Measurements from ENCODE around the gene SEMA4B.

DNA sequence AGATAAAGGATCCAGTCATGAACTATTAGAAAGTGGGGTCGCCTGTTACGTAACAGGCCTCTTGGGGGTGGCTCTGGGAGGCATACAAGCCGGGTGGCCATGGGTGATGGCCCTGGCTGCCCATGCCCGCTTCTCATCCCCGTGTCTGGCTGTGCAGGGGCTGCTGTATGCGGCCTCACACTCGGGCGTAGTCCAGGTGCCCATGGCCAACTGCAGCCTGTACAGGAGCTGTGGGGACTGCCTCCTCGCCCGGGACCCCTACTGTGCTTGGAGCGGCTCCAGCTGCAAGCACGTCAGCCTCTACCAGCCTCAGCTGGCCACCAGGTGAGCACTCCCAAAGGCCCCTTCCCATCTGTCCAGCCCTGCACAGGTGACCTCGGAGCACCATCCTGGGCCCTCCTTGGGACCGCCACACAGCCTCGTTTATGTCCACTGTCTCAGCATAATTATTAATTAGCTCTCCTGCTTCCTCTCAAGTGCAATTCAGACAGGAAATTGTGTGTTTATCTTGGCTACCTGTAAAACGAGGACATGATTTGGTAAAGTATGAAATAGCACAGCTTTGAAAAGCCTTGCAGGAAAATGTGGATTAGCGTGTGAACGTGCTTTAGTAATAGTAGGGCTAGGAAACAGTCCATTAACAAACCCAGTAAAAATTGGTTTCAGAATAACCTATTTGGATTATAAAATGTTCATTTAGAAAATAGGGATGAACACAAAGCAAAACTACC, 24.5 kb downstream of the SEMA4B start:
- TF ChIP-seq, protein P1, sequence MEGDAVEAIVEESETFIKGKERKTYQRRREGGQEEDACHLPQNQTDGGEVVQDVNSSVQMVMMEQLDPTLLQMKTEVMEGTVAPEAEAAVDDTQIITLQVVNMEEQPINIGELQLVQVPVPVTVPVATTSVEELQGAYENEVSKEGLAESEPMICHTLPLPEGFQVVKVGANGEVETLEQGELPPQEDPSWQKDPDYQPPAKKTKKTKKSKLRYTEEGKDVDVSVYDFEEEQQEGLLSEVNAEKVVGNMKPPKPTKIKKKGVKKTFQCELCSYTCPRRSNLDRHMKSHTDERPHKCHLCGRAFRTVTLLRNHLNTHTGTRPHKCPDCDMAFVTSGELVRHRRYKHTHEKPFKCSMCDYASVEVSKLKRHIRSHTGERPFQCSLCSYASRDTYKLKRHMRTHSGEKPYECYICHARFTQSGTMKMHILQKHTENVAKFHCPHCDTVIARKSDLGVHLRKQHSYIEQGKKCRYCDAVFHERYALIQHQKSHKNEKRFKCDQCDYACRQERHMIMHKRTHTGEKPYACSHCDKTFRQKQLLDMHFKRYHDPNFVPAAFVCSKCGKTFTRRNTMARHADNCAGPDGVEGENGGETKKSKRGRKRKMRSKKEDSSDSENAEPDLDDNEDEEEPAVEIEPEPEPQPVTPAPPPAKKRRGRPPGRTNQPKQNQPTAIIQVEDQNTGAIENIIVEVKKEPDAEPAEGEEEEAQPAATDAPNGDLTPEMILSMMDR (IDR thresholded peaks at IDR 0.05), result no peak
- no peak for TF ChIP-seq POLR2A (IDR thresholded peaks at IDR 0.05)

All from Peyer's patch (tissue), 4 donors.